NCI-H345 treated with DMSO at 0.1 percent for 48 hours (cell line): ENCODE measurements around the gene ACRBP.

Experiments
- DNase-seq: peaks from one replicate; lab custom pipeline; 2025; ENCODE audit not compliant: unreplicated experiment; lab: John Stamatoyannopoulos, UW

The ACRBP gene

DNA sequence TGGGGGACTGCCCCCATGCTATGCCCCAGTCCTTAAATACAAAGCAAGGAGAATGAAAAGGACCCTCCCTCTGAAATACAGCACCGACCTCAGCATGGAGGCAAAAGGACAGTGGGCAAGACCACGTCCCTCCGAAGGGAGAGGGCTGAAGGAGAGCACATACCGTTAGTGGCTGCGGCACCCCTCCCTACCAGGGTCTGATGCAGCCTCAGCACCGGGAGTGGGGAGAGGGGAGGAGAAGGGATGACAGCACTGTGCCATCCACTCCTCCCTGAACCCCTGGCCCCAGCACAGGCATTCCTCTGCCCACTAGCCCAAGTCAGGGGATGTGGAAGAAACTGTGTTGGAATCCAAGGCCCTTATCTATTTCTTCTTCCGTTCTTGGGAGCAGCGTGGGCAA lies 3.6 kb upstream of the ACRBP start:
- no peak for DNase-seq

DNA sequence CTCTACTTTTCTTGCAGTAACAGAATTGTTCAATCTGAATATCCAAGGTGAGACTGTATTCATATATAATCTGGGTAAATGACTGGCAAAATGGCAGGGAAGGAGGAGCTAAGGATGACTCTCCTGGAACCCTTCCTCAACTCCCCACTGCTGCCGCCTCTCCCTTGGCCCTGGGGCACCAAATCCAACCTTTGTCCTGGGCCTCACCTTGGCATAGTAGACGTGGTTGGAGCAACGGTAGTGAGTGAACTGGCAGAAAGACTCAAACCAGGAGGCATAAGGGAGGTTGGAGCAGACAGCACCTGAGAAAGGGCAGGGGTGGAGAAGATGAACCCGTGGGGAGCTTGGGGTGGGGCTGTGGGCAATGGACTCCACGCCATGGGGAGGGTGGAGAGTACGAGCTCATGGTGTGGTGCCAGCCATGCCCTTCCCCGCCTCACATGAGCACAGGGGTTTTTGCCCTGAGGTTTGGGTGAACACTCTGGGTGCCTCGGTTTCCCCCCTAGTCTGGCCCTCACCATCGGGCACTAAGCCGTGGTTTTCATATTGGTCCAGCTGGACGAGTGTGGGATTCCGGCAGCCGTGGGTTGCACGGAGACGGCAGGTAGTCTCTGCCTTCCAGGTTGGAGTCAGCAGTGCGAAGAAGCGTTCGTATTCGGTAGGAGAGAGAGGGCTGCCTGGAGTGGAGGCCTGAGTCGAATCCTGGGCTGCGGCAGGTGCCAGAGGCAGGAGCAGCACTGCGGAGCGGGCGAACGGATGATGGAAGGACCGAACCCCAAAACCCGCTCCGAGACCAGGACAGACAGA lies 753 bp downstream of the ACRBP start:
- DNase-seq = no peak

DNA sequence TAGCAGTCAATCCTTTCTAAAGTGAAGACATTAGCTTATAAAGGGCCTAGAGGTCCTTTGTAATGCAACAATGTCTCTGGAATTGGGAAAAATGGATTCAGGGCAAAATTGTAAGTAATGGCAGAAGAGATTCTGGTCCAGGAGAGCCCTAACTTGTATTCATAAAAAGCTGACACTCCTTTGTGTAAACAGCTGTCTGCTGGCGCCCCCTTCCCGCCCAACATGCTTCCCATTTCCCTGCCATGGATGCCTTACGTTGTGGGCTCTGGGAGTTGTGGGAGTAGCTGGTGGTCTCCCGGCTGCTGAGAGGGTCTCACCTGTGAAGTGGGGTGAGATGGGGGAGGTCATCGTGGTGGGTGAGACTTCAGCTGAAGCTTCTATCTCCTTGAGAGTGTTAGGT lies 2.3 kb downstream of the ACRBP start:
- DNase-seq = no peak

DNA sequence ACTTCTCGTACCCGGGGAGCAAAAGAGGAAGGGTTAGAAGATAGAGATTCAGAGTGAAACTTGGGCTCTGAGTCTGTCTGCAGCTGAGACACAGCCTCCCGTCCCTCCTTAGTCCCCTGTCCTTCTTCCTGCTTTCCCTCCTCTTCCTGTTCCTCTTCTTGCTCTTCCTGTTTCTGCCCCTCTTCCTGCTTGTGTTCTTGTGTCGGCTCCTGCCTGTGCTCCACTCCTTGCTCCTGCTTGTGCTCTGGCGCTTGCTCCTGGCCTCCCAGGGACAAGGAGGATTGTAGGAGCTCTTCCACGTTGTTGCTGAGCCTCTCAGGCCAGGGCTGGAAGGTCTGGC lies 3.0 kb downstream of the ACRBP start:
- no peak for DNase-seq

DNA sequence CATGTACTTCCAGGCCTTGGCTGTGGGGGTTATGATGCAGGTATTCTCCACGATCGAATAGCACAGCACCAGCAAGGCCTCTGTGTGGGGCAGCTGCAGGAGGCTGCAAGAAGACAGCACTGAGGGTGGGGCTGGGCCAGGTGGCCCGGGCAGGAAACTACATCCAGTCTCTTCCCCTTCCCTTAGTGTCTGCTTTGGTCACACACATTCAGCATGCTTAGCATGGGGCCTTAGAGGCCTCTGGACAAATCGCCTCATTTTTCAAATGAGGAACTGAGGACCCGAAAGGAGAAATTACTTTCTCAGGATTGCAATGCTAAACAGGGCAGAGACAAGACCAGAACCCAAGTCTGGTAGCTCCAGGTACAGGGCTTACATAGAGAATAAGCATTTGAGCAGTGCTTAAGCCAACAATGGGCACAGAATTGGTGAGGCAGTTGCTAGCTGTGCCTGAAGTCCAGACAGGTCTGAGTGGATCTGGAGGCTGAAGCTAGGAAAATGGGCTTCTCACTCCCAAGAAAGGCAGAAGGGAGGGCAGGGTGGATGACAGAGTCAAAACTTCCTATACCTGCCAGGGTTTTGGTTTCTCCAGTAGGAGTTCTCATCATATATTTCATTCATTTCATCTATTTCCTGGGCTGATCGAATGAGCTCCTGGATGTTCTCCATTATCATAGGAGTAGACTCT lies 3.5 kb downstream of the ACRBP start:
- DNase-seq = no peak

DNA sequence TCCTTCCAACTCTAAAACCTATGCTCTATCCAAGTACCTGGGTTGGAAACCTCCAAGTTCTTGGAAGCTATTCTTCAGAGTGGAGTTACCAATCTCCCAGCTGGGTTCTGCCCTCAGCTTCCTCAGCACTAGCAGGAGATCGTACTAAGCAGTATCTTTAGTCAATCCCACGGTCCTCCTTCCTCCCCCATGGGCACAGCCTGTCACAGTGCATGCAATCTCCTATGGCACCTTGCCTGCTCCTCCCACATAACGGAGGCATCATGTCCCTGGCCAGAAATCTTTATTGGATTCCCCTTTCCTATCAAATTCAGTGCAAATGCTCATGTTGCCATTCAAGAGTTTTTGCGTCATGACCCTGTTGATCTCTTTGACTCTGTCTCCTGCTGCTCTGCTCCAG lies 6.1 kb downstream of the ACRBP start:
- DNase-seq = no peak

DNA sequence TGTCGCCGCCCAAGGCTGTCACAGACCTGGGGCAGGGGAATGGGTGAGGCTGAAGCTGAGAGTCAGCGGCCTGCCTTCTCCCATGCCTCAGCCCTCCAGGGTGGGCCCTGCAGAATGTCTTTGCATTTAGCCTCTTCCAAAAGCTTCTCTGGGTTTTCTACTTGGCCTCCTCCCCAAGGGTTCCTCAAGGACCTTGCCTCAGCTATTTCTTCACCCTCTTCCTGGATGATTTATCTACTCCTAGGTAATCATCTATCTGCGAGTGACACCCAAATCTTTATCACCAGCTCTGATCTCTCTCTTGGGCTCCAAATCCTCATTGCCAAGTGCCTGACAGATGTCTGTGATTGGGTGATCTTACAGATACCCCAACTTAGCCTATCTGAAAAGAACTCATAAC lies 6.7 kb downstream of the ACRBP start:
- DNase-seq = no peak

DNA sequence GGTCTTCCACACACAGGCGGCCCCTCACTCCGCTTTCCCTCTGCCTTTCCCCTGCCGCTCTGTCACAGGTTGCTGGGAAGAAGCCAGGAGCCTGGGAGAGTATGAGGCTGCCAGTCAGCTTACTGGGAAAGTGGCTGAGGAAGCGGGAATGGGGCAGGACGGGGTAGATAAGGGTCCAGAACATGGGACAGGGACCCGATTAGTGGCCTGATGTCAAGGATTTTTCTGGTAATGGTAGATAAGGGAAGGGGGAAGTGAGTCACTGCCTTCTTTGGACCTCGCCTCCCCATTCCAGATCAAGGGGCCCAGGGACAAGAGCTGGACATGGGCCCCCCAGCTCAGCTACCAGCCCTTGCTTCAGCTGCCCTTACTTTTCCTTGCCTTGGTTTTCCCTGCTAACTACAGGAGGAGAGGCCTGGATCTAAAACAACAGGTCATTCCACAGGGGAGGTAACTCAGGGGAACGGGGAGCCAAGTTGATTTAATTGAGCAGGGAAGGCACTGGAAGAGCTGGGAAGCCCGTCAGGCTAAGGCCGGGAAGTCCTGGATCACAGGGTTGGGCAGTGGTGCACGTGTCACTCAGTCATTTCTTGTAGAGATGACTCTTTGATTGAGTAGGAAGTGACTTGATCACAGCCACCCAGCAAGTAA lies 8.0 kb downstream of the ACRBP start:
- DNase-seq = no peak

DNA sequence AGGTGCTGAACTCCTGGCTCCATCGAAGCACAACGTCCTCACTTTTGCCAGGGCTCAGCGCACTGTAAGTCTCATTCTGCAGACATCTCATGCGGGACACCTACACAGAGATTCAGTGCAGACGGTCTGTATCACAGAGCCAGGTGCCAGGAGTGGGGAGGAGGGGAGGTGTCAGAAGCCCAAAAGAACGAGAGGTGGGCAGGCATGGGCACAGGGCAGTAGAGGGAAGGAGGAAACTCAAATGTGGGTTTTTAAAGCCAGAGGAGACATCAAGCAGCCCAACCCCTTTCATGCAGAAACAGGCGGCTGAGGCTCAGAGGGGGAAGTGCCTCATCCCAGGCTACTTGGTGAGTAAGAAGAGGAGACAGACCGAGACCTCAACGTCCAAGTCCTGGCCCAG lies 8.9 kb downstream of the ACRBP start:
- no peak for DNase-seq

DNA sequence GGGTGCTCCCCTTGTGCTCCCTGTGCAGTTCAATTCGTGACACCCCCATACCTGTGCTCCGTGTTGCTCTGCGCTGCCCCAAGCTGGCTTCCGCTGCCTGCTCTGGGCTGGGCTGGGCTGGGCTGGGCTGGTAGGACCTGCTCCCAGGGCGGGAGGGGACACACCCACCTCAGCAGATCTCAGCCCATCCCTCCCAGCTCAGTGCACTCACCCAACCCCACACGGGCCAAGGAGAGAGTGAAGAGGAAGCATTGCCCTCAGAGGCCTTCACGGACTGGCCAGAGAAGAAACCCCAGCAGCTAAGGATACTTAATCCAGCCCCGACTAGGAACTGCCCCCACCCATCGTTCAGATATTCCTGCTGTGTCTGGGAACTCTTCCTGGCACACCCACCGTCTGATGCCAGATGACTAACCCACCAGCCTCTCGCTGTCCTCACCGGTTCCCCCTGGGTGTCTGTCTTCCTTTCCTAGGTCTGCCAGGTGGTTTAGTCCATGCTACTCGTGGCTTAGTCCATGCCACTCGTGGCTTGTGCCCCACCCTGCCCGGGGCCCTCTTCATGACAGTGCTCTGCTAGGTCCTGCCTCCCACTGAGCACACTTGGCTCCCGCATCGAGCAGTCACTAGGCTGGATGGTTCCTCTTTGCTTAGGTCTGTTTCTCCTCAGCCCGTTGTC lies 11.2 kb downstream of the ACRBP start, which contains the start of gene LPAR5:
TSS of gene LPAR5 (minus strand) at position 104 of the 676 bp plus-strand sequence. CDS start 14,711 bp downstream, outside the sequence.
- DNase-seq = no peak

DNA sequence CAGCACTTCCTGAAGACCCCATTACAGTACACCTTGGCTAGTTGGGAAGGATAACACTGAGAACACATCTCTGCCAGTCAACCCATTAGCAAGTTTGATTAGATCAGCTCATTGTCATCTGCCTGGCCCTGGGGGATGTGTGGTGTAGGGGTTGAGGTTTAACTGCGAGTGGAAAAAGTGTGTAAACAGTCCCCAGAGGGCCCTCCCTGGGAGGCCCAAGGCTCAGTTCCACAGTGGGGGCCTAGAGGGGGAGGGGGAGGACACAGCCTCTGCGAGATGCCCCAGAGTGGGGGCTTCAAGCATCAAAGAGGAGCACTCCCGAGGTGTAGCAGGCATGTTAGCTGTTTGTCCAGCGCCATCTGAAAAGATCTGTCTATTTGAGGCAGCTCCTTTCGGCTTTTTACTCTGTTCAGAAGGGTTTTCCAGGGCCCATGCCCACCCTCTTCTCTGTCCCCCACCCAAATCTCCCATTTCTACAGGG lies 11.8 kb downstream of the ACRBP start:
- no peak for DNase-seq

DNA sequence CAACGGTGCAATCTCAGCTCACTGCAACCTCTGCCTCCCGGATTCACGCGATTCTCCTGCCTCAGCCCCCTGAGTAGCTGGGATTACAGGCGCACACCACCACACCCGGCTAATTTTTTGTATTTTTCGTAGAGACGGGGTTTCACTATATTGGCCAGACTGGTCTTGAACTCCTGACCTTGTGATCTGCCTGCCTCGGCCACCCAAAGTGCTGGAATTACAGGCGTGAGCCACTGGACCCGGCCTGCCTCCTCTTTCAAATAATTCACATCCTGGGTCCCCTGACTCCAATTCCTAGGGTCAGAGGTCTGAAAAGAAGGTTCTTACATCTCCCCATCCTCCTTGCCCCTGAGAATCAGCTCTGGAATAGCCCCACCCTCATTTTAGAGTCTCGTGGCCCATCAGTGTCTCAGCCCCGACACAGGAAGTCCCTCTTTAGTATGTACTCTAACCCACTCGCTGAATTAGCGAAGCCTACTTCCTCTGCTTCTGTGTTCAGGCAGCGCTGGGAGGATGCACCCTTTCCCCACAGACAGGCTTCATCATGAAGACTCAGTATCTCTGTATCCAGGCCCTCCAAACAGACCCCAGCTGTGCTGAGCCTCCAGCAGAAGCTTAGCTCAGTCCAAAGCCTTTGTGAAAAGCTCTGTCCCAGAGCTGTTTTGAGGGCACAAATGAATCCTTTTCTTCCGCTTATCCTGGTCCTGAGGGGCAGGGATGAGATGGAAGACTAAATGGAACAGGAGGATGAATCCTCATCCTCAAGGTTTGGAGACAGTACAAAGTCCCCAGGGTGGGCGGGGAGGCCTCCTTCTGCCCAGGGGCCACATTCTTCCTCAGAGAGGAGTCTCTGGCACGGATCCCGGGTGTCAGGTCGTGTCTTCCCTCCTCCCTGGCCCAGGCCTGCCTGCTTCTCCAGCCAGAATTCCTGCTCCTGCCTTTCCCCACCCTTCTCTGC lies 14.9 kb downstream of the ACRBP start:
- DNase-seq = no peak

DNA sequence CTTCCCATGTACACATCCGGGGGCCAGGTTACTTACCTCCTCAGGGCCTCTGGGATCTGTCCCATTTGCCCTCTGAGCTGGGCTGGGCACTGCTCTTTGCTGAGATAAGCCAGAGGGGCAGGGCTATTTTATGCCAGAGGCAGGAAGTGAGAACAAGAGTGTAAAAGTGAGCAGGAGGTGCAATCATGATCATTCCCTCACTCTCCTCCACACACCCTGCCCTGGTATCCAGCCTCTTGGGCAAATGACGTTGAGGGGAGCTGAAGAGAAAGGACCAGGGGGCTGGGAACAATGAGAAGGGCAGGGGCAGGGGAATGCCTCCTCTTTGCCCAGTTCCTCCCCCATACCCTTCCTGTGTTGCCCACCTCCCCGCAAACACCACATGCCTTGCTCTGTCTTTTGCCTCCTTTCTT lies 15.7 kb downstream of the ACRBP start:
- no peak for DNase-seq

DNA sequence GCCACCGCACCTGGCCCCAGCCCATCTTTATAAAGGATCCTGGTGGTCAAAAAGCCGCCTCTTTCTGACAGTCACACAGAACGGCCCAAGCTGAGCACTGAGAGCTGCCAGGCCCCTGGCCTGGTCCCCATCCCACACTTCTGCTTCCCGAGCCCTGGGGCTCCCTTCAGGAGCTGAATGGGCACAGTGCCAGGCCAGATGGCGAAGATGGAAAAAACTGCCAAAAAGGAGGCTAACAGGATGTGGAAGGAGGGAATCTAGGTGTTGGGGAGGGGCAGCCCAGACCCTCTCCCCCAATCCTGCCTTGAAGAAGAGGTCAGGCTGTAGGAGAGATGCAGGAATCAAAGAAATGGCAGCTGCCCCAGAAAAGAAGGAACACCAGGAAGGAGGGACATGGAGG lies 16.5 kb downstream of the ACRBP start:
- no peak for DNase-seq

DNA sequence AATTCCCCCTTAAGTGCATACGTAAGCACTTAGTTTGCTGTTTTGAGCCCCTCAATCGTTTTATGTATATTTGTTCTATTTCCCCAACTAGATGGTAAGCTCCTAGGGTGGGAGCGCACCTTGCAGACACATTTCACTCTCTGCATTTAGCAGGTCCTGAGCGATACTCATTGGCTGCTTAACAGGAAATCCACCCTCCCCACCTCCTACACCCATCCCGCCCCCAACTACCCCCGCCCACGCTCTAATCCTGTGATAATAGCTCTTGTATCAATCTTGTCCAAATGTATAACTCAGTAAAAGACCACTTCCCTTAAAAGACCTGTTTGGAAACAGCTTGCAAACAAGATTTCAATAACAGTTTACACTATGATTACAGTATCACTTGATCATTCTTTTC lies 19.6 kb downstream of the ACRBP start:
- no peak for DNase-seq

DNA sequence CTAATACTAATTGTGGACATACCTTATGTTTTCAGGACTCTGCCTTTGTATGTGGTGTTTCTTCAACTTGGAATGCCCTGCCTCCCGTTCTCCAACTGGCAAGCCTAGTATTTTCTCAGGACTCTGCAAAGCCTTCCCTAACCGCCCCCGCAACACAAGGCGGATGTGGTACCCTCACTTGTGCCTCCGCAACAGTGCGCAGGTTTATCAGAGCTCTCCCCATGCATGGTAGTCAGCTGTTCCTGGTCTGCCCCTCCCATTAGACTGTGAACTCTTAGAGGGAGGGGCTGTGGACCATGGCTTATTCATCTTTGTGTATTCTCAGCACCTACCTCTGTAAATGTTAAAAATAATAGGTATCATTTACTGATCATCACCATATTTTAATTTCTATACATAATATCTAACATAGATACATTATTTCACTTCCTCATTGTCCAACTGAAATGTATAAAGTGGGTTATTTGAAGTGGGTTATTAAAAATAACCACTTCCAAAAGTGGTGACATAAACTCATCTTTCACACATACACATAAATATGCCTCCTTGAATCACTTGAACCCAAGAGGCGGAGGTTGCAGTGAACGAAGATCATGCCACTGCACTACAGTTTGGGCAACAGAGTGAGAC lies 20.5 kb downstream of the ACRBP start:
- DNase-seq = no peak

DNA sequence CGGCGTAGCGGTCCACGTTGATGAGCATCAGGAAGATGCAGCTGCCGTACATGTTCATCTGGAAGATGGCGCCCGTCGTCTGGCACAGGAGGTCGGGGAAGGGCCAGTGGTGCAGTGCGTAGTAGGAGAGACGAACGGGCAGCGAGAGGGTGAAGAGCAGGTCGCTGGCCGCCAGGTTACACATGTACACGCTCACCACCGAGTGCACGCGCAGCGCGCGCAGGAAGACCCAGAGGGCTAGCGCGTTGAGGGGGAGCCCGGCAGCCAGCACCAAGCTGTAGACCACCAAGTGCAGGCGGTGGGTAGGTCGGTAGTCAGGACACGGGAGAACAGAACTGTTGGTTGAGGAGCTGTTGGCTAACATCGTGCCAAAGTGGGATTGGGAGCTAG lies 26.4 kb downstream of the ACRBP start:
- no peak for DNase-seq

DNA sequence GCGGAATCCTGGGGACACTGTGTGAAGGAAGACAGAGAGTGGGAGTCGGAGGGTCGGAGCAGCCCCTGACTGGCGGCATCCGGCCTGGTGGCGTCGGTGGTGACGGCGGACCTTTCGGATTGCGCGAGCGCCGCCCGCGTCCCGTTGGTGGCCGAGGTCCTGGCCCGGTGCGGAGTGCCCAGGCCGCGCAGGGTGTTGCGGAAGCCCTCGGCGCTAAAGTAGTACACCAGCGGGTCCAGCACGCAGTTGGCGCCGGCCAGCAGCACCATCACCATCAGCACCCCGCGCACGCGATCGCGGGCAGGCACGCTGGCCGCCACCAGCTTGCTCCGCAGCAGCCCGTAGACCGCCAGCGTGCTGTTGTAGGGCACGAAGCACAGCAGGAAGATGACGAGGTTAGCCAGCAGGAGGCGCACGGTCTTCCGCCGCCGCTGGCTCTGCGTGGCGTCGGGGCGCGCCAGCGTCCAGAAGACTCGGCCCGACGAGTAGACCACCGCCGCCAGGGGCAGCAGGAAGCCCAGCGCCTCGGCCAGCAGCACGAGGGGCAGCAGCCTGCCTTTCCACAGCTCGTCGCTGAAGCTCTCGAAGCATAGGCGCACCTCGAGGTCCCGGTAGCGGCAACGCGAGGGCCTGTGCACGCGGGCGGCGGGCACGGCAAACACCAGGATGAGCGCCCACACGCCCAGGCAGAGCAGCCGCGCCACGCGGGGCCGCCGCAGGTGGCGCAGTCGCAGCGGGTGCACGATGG lies 26.9 kb downstream of the ACRBP start:
- no peak for DNase-seq
